HG02623 (cell line): Measurements from ENCODE around the gene C1orf198.
"Not testable (repeated sequence)": the region's sequence is repeated elsewhere in the genome, so short reads cannot be mapped to it uniquely, and the experiment has no call there.

Experiments
- ATAC-seq: cut with Tn5 transposase; IDR thresholded peaks from one replicate; pipeline ENCODE4 v1.9.1; 2021; ENCODE audit warnings: moderate library complexity; ENCODE audit not compliant: unreplicated experiment

Gene C1orf198

DNA sequence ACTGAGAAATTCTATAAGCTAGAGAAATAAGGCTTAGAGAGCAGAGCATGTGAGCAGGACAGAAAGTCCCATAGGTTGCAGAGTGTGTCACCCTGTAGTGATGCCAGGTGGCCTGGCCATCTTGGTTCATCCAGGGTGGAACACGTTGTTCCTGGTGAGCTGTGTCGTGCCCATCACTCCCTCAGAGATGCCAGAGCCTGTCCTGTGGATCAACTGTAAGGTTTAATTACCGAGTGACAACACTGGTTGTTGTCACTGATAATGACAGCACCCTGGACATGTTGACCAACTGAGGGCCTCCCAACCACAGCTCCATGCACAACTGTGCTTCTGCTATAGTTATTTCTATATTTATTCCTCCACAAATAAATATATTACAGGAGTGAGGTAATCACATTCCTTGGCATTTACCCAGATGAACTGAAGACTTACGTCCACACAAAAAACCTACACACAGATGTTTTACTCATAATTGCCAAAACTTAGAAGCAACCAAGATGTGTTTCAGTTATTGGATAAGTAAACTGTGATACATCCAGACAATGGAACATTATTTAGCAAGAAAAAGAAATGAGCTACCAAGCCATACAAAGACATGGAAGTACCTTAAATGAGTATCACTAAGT, 6.2 kb downstream of the C1orf198 start:
- no peak for ATAC-seq

DNA sequence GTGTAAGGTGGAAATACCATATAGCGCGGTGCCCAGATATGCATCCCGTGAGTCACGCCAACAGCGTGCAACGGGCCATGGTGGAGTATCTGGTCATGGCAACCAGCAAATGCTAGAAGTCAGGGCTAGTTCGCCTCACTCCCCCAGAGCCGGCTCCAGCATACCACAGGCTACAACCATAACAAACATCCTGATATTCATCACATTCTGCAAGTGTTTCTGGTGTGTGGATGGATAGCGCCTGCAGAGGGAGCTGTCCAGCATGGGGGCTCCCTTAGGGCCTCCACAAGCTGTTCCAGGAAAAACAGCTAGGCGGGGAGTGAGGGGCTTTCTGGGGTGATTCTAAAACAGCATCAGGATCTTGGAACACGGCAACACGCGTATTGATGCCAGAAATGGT, 6.8 kb downstream of the C1orf198 start:
- ATAC-seq: no peak

DNA sequence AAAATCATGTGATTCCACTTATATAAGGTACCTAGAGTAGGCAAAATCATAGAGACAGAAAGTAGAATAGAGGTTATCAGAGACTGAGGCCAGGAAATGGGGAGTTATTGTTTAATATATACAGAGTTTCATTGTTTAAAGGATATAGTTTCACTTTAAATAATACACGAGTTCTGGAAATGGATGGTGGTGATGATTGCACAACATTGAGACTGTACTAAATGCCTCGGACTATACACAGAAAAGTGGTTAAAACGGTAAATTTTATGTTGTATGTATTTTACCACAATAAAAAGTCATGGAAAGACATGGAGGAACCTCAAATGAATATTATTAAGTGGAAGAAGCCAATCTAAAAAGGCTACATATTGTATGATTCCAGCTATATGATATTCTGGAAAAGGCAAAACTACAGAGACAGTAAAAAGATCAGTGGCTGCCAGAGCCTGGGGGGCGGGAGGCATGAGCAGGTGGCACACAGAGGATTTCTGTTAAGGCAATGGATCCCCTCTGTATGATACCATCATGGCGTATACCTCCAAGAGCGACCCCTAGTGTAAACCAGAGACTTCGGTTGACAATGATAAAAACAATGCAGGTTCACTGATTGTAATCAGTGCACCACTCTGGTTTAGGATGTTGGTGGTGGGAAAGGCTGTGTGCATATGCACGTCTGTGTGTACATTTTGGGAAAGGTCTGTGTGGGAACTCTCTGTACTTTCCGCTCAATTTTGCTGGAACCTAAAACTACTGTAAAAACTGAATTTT, 7.5 kb downstream of the C1orf198 start:
- no peak for ATAC-seq

DNA sequence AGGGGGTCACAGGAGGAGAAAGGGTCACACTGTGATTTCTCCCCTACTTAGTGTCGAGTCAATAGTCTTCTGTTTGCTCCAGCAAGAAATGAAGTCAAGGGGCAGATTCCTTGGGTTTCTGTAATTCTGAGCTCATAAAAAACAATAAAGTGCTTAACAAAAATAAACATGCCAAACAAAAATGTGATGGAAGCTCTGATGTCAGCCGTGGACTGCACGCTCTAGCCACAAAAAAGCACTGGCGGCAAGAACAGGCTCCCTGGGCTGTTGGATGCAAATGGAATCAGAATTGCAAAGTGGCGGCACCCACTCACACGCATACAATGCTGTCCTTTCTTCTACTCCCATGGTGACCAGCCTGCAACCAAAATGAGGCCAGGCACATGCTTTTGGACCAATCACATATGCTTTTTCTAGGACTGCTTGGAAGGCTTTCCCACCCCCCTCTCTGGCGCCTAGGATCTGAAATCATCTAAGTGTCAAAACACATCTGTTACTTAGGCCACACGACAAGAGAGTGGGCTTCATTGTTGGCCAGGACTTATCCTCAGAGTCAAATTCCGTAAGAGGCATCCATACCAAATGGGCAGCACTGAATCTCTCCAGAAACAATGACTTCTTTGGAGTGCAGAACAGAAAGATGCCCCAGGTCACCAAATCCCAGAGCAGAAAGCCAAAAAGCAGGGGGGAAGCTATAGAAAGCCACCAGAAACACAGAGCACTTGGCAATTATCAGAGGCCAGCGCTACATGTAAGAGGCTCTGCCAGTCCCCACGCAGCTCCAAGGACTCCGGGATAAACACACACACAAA, 9.2 kb downstream of the C1orf198 start:
- no peak for ATAC-seq

DNA sequence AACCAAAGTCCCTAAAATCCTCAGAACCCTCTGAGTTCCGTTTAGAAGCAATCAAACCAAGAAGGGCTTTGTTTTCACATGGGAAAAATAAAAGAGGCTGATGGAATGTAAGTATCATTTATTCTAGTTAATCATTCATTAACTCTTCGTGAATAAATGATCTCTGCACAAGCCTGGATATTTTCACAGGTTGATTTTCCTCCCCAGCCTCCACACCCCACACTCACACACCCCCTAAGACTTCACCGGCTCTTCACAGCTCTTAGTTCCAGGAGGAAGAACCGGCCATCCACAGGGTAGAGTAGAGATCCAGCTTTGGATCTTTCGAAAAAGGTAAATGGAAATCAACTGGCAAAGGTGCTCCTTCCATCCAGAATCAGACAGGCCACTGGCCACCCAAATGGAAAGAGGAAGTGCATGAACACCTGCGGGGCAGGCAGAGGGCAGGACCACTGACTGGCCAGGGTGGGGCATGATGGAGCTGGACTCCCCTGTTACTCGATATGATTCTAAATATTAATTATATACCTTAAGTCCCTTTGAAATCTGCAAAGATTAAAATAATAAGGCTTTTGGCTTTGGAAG, 10.0 kb downstream of the C1orf198 start:
- ATAC-seq: no peak

DNA sequence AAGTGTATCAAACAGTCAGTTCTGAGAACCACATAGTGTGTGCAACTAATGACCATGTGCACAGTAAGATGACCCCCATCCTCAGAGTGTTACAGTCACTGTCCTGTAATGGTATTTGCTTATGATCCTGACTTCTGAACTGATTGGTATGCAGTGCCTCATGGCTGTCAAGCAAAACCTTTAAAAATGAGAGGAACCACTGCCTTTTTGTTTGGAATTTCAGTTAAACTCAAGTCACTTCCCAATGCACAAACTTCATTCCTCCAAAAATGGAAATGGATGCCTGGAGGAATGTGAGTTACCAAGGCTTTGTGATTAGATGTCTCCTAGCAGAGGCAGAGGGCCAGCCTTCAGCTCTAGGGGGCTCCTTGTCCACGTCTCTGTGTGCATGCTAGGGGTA, 10.5 kb downstream of the C1orf198 start:
- no peak for ATAC-seq

DNA sequence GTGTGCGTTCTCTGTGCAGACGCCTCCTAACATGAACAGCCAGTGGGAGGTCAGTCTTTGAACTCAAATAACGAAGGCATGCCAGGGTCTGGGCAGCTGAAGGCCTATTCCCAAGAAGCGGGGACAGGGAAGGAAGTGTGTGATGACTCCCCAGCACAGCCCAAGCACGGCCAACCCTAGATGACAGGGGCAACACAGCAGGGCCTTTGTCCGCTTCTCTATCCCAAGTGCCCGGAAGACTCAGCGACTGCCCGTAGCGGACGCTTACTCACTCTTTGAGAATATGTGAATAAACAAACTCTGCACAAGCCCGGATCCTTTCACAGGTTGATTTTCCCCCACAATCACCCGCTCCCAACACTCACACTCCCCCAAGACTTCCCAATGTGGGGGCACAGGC, 11.2 kb downstream of the C1orf198 start:
- no peak for ATAC-seq

DNA sequence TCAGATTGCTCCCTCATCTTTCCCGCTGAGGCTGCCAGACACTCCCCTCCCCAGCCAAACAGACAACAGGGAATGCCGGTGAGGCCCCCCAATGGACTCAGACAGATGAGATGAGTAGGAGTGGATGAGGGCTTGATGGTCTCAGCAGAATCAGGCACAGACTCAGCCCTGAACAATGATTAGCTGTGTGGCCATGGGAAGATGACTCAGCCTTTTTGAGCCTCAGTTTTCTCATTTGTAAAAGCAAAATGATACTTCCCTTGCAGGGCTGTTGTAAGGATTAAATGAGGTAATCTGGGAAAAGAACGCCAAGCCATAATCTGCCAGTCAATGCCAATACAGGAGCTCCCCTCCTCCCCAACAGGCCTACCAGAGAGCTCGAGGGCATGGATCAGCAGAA, 12.4 kb downstream of the C1orf198 start:
- ATAC-seq: no peak

DNA sequence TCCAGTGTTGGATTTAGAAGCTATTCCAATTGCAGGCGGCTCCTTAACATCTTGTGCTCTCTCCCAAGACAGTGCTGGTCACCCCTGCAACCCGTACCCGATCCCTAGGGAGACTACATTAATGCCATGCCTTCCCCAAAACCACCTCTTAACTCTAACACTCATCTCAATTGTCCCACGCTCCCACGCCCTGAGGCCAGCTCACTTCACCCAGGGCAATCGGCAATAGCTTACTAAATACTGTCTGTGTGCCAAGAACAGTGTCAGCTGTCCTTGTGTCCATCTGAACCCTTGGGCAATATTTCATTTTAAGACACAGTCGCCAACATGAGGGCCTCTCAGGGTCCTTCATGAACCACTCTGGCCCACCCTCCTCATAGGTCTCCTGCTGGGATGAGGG, 13.9 kb downstream of the C1orf198 start:
- no peak for ATAC-seq

DNA sequence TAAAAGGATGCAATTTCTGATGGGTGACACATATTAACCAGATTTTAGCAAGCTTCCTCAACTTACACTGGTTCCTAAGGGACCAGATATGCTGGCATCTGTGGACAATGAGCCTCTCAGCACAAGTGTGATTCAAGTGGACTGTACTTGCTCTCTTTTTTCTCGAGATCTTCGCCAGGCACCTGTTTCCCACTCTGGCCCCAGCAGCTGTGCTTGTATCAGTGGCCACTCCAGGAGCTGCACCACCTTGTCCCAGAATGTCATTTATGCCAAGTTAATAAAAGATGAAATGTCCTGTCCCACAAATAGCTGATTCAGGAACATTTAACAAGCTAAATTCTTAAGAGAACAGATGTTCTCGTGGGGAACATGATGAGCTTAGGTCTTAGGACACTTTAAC, 14.6 kb downstream of the C1orf198 start:
- no peak for ATAC-seq

DNA sequence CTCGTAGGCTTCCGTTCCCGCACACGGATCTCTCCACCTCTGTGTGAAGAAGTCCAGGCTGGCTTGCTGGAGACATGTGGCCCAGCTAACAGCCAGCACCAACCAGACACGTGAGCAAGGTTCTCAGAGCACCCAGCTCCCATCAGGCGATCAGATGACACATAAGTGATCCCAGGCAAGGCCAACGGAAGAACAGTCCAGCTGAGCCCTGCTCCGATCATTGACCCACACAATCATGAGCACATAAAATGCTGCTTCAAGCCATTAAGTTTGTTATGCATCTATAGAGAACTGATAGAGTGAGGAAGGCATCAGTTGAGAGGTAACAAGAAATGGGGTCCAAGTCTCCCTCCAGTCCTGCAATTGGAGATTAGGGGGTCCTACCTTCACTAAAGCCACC, 15.4 kb downstream of the C1orf198 start:
- ATAC-seq: no peak

DNA sequence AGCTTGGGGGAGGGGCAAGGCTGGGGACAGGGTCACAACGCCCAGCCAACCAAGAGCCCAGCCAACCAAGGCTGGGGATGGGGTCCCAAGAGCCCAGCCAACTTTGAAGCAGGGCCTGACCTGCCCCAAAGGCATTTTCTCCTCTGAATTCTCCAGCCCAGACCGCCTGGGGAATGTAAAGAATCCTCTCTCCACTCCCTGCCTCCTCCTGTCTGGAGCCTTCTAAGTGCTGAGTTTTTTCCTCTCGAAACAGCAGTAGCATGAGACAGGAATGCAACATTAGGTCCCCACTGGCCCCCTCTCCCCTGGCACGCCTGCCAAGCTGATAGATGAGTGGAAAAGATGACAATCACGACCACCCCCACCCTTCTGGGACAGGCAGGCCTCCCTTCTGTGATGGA, 17.0 kb downstream of the C1orf198 start:
- ATAC-seq: no peak

DNA sequence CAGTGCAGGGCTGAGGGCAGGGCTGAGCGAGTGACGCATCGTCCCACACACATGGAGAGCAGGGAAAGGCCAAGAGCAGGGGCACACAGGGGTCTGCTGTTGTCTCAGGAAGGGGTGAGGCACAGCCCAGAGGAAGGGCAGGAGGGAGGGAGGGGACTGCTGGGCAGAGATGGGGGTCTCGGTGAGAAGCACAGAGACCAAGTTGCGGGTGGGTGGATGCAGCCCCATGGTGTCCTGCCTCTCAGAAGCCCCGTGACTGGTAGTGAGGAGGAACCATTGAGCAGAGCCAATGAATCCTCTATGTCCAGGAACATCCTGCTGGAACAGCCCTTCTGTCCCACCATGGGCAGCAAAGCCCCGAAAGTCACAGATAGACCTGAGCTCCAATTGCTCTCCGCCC, 17.8 kb downstream of the C1orf198 start:
- ATAC-seq: no peak

DNA sequence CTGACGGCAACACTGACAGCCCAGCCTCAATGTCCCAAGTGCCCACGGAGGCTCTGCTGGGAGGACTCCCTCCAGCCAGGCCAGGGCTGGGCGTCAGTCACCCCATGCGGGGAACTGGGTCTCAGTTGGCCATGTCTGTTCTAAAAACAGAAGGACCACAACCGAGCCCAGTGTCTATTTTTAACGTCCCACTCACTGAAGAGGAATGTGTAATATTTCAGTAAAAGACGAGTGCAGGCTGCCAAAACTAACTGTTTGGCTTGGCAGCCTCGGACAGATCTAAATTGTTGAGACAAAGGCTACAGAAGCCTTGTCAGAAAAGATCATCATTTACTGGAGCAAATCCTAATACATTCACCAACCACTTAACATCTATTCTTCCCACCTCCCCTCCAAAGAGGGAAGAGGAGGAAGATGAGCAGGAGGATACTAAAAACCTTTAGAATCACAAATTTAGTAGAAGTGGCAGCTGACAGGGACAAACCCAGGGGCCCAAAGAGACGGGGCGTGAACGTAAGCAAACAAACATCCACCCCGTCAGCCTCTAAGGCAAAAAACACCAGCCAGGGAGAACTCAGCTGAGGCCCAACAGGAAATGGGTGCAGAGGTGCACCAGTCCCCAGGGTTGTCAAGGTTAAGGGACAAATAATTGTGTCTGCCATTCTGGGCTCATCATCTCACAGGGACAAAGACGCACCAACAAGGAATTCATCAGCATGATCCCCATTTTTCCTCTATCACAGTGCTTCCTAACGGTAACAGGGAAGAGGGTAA, 18.7 kb downstream of the C1orf198 start:
- ATAC-seq: no peak

DNA sequence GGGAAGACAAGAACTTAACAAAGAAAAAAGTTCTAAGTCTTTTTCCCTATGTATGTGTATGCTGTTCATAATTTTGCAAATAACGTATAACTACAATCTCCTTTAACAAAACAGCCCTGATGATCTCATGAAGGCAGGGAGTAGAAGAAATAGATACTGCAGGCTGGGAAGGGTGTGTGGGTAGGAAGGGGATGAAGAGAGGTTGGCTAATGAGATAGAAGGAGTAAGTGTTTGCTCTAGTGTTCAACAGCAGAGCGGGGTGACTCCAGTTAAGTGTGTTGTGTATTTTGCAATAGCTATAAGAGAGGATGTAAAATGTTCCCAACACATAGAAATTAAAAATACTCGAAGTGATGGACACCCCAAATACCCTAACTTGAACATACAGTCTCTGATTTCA, 20.1 kb downstream of the C1orf198 start:
- no peak for ATAC-seq

DNA sequence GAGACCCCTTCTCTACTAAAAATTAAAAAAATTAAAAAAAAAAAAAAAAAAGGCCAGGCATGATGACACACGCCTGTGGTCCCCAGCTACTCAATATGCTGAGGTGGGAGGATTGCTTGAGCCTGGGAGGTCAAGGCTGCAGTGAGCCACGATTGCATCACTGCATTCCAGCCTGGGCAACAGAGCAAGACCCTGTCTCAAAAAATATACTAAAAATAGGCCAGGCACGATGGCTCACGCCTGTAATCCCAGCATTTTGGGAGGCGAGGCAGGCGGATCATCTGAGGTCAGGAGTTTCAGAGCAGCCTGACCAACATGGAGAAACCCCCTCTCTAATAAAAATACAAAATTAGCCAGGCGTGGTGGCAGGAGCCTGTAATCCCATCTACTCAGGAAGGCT, 23.1 kb downstream of the C1orf198 start:
- ATAC-seq: not testable (repeated sequence)

DNA sequence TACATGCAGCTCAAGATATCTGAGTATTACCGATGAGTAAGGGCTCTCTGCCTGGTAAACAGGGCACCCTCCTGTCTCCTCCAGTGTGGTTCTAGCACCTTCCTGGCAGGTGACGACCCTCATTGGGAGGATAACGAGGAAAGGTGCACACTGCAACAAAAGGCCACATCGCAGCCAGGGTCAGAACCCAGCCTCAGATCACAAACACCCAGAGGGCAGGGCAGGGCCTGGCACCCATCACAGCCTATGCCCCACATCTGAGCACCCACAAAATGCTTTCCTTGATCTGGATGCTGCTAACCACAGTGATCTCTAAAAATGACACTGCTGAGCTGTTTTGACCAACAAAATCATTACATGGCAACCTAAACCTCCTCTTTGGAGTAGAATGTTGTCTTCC, 23.8 kb downstream of the C1orf198 start:
- ATAC-seq: no peak

DNA sequence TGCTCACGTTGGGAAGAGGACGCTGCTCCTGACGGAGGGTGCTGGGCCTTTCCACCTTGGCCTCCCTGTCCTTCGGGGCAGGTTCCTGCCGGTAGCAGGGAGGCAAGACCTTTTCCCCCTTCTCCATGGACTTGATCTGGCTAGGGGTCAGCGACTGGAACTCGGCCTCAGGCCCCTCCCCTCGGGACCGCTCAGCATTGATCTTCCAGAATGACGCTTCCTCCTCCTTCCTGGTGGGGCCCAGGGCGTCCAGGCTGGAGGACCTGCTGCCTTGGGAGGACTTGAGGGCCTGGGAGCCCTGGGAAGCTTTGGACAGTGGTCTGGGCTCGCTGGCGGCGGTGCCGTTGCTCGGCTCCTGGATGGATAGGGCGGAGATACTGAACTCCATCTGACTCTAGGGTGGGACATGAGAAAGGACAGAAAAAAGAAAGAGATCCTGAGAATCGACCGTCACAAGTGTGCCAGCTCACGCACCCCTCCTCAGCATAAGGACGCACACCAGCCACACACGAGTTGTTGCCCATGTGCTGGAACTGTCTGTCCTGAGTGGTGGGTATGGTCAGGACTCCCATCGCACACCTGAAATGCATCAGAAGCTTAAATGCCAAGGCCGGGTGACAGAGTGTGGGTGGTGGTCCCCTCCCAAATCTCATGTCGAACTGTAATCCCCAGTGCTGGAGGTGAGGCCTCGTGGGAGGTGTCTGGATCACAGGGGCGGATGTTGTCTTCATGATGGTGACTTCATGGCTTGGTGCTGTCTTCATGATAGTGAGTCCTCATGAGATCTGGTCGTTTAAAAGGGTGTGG, 24.6 kb downstream of the C1orf198 start:
- ATAC-seq: no peak

DNA sequence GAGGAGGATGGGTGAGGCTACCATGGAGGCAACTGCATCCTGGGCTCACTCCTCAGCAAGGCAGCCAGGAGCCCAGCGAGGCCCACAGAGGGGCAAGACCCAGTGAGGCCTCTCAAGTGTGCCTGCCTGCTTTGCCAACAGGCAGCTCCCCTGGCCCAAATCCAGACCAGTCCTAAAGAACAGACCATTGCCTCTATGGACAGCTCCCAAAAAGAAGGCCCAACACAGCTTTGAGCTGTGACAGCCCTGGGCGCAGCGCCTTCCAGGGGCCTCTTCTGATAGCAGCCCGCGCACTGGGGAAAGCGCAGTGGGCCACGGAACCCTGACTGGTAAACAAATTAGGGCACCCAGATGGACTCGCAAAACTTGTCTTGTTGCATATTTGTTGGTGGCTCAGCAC, 25.5 kb downstream of the C1orf198 start:
- no peak for ATAC-seq

DNA sequence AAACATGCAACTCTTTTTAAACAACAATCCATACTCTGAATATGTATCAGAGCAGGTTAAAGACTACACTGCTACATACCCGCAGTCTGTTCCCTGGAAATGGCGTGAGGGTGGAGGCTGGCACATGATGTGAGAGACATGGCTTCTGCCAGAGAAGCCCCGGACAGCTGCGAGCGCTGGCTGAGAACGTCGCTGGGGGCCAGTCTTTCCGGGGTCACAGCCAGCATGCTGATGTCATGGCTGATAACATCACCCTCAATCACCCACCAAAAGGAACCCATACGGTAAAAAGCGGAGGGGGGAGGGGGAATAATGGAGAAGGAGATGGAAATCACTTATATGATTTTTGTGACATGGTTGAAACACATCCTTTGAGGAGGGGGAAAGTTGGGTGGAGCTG, 29.1 kb downstream of the C1orf198 start:
- ATAC-seq: no peak
